Fibroblast of pulmonary artery (primary cell): ENCODE measurements around the gene RABL6.

Experiments used
- DNase-seq: peaks from one replicate; pipeline ENCODE4 v3.0.0-alpha.2; 2010; ENCODE audit warnings: low read depth
- H3K4me3 ChIP-seq: replicated peaks from 2 replicates; pipeline ENCODE4 v1.5.1; 2011; ENCODE audit warnings: low read depth, mild to moderate bottlenecking, control low read depth, low read length, moderate library complexity
- TF ChIP-seq, protein P1 (sequence below): IDR thresholded peaks from 2 replicates; pipeline ENCODE4 v1.5.1; 2011; ENCODE audit warnings: mild to moderate bottlenecking, control low read depth, low read length, inconsistent platforms; ENCODE audit errors: missing control alignments

The RABL6 gene

DNA sequence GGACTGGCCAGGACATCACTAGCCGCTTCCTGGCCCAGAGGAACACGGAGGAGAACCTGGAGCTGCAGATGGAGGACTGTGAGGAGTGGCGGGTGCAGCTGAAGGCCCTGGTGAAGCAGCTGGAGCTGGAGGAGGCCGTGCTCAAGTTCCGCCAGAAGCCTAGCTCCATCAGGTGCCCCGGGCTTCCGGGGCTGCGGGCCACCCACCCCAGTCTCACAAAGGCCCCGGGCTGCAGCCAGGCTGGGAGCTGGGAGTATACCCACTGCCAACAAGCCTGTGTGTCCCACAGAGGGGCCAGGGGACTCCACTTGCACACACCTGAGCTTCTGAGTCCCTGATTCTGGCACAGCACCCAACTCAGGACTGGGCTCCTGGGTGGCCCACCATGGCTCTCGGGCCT, 1.7 kb upstream of the RABL6 start:
- DNase-seq: no peak
- H3K4me3 ChIP-seq: no peak overlapping the region
- TF ChIP-seq, protein P1, sequence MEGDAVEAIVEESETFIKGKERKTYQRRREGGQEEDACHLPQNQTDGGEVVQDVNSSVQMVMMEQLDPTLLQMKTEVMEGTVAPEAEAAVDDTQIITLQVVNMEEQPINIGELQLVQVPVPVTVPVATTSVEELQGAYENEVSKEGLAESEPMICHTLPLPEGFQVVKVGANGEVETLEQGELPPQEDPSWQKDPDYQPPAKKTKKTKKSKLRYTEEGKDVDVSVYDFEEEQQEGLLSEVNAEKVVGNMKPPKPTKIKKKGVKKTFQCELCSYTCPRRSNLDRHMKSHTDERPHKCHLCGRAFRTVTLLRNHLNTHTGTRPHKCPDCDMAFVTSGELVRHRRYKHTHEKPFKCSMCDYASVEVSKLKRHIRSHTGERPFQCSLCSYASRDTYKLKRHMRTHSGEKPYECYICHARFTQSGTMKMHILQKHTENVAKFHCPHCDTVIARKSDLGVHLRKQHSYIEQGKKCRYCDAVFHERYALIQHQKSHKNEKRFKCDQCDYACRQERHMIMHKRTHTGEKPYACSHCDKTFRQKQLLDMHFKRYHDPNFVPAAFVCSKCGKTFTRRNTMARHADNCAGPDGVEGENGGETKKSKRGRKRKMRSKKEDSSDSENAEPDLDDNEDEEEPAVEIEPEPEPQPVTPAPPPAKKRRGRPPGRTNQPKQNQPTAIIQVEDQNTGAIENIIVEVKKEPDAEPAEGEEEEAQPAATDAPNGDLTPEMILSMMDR: no peak

DNA sequence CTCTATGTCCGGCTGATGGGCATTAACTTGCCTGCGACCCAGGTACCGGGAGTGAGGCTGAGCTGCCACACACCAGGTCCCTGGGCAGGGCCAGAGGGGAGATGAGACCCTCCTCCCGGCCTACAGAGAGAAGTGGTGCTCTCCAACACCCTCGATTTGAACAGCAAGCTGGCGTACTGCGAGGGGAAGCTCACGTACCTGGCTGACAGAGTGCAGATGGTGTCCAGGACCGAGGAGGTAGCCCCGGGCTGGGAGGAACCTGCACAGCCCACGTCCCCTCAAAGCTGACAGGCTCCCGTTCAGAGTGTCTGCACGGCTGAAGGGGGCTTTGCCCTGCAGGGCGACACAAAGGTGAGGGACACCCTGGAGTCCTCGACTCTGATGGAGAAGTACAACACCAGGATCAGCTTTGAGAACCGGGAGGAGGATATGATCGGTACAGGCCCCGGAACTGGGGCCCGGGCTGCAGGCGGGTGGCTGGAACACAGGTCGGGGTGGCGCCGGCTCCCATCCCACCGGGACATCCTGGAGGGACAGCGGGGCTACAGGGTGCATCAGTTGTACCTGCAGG, 1.0 kb upstream of the RABL6 start:
- H3K4me3 ChIP-seq: peak overlapping the region; percentile 77
- DNase-seq: no peak
- TF ChIP-seq, protein P1: no peak

DNA sequence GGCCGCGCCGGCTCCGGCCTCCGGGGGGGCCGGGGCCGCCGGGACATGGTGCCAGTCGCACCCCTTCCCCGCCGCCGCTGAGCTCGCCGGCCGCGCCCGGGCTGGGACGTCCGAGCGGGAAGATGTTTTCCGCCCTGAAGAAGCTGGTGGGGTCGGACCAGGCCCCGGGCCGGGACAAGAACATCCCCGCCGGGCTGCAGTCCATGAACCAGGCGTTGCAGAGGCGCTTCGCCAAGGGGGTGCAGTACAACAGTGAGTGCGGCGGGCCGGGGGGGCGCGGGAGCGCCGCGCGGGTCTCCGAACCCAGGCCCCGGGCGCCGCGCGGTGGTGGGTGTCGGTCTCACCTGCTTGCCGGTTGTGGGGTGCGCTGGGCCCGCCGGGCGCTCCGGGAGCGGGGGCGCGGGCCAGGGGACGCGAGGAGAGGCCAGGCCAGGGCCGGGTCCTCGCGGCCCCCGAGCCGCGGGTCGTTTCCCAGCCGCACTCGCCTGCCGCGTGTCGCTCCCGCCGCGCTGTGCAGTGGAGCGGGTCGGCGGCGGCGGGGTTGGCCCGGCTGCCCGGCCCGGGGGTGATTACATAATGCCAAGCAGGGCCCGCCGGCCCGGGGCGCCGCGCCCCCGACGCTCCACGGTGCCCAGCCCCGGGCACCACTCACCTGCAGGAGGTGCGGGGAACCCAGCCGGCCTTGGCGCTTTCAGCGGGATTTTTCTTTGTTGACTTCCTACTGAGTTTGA, 492 bp downstream of the RABL6 start:
- DNase-seq: no peak
- TF ChIP-seq, protein P1: no peak
- H3K4me3 ChIP-seq: peak overlapping the region; percentile 77

DNA sequence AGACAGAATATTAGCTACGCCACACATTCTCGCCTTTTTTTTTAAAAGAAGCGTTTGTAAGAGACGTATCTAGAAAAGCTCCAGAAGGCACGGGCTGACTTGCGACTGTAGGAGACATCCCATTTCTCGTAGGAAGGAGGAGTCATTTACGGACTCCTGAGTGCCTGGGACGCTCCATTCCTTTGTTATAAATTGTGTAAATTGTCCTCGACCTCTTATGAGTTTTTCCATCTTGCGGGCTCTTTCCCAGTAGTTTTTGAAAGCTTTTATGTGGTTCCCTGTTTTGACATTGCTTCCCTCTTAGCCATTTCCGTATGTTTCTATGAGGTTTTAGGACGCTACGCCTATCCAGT, 1.0 kb downstream of the RABL6 start:
- peak; percentile 55 for DNase-seq

DNA sequence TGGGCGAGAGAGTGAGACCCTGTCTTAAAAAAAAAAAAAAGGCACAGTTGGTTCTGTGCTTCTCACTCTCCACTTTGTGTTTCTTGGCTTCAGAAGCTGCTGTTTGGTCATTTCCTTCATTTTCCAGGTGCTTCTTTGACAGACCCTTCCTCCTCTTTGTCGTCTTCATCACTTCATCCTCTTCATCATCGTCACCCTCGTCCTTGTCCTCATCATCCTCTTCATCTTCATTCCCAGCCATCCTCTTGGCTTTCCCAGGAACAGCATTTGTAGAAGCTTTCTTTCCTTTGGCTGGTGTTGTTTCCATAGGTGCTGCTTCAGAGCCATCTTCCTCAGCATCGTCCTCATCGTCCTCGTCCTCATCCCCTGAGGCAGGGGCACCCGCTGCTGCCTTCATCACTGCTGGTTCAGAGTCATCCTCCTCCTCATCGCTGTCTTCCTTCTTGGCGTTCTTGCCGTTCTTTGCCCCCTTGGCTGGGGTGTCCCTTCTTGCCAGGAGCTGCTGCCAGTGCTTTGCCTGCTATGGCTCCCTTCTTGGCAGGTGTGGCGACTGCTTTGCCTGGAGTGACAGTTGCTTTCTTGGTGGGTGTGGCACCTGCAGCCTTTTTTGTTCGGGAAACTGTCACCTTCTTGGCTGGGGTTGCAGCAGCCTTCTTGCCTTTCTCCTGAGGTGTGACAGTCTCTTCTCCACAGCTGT, 7.1 kb downstream of the RABL6 start:
- TF ChIP-seq, protein P1: no peak
- DNase-seq: no peak
- no peak overlapping the region for H3K4me3 ChIP-seq

More for the DNA sequence above, 1.0 kb downstream of the RABL6 start:
- TF ChIP-seq, protein P1: no peak
- H3K4me3 ChIP-seq: peak overlapping the region; percentile 77

DNA sequence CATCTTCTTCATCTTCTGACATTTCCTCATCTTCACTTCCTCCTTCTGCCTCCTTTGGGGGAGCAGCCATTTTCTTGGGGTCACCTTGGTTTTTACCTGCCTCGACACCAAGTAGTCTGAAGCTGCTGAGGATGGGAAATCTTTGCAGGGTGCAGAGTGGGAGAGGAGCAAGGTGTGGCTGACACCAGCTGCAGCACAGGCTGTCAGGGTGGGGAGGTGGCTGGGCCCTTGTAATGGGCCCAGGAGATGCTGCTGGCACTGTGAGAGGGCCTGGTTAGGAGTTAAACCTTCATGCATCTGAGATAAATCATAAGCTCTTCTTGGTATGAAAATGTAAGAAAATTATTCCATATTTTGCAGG, 7.7 kb downstream of the RABL6 start:
- H3K4me3 ChIP-seq: no peak overlapping the region
- DNase-seq: no peak
- TF ChIP-seq, protein P1: no peak
